ENCODE data around the gene ITPKC.

DNA sequence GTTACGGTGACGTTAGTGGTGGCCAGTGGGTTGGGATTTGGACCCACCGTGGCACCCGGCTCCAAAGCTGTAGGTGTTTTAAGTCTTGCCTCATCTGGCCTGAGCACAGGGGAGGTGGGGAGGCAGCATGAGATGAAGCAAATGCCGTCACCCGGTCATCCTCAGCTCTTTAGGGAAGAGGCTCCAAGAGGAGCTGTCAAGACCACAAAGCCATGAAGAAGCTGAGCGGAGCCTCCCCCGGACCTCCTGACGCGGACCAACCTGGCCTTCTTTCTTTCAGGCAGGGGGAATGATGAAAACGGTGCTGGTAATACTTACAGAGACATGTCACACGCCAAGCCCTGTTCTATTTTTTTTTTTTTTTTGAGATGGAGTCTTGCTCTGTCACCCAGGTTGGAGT, 26.0 kb downstream of the ITPKC start:
- TF ChIP-seq EZH2 (conservative IDR thresholded peaks at IDR 0.05; ENCODE audit: low read depth, low read length) (no peak), ZNF232 (CRISPR knock-in tag; IDR thresholded peaks at IDR 0.05; ENCODE audit: borderline replicate concordance) (no peak), MAFG (CRISPR knock-in tag; IDR thresholded peaks at IDR 0.05) (no peak), ZNF407 (CRISPR knock-in tag; IDR thresholded peaks at IDR 0.05; ENCODE audit: not compliant biosample characterization) (no peak), FOXM1 (CRISPR knock-in tag; IDR thresholded peaks at IDR 0.05) (no peak), ZNF556 (CRISPR knock-in tag; IDR thresholded peaks at IDR 0.05; ENCODE audit: borderline replicate concordance) (no peak)
- TF ChIP-seq, protein P1, sequence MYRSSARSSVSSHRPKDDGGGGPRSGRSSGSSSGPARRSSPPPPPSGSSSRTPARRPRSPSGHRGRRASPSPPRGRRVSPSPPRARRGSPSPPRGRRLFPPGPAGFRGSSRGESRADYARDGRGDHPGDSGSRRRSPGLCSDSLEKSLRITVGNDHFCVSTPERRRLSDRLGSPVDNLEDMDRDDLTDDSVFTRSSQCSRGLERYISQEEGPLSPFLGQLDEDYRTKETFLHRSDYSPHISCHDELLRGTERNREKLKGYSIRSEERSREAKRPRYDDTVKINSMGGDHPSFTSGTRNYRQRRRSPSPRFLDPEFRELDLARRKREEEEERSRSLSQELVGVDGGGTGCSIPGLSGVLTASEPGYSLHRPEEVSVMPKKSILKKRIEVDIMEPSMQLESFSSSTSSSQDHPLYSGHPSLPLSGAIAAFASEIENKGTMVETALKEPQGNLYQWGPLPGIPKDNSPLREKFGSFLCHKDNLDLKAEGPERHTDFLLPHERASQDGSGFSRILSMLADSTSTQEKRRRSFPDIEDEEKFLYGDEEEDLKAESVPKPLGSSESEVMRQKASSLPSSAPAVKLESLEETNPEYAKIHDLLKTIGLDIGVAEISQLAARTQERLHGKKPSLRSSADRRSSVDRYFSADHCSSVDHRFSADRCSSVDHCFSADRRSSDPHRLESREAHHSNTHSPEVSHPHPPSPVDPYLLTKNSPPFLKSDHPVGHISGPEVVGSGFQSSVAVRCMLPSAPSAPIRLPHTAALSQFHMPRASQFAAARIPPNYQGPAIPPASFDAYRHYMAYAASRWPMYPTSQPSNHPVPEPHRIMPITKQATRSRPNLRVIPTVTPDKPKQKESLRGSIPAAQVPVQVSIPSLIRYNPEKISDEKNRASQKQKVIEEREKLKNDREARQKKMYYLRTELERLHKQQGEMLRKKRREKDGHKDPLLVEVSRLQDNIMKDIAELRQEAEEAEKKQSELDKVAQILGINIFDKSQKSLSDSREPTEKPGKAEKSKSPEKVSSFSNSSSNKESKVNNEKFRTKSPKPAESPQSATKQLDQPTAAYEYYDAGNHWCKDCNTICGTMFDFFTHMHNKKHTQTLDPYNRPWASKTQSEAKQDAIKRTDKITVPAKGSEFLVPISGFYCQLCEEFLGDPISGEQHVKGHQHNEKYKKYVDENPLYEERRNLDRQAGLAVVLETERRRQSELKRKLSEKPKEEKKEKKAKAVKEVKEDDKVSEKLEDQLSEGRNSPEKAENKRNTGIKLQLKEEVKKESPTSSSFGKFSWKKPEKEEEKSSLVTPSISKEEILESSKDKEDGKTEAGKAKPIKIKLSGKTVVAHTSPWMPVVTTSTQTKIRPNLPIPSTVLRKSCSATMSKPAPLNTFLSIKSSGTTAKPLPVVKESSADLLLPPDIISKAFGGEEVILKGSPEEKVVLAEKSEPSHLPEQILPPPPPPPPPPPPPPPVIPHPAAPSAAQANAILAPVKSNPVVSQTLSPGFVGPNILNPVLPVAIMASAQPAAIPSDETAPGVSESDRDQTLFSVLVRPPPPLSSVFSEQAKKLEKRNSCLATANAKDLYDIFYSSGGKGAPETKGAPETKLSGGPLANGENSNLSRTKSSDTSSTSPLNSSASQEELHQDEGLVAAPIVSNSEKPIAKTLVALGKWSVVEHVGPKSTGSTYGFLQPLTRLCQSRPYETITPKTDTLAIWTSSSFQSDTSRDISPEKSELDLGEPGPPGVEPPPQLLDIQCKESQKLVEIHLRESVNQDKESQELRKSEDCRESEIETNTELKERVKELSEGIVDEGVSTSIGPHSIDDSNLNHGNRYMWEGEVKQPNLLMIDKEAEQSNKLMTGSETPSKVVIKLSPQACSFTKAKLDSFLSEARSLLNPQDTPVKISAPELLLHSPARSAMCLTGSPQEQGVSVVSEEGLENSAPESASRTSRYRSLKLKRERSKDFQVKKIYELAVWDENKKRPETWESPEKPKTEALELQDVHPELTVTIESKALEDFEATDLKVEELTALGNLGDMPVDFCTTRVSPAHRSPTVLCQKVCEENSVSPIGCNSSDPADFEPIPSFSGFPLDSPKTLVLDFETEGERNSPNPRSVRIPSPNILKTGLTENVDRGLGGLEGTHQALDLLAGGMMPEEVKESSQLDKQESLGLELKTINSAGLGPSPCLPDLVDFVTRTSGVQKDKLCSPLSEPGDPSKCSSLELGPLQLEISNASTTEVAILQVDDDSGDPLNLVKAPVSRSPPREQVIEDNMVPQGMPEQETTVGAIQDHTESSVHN (CRISPR knock-in tag; IDR thresholded peaks at IDR 0.05), result no peak

Measured in HepG2 (cell line).